CMK (cell line): ENCODE results near the gene HECTD1.
"Not testable (repeated sequence)": the region's sequence is repeated elsewhere in the genome, so short reads cannot be mapped to it uniquely, and the experiment has no call there.

ENCODE experiments used
- DNase-seq: peaks from one replicate; pipeline ENCODE4 v3.0.0-alpha.2; 2010; ENCODE audit warnings: low read depth

HECTD1 gene

DNA sequence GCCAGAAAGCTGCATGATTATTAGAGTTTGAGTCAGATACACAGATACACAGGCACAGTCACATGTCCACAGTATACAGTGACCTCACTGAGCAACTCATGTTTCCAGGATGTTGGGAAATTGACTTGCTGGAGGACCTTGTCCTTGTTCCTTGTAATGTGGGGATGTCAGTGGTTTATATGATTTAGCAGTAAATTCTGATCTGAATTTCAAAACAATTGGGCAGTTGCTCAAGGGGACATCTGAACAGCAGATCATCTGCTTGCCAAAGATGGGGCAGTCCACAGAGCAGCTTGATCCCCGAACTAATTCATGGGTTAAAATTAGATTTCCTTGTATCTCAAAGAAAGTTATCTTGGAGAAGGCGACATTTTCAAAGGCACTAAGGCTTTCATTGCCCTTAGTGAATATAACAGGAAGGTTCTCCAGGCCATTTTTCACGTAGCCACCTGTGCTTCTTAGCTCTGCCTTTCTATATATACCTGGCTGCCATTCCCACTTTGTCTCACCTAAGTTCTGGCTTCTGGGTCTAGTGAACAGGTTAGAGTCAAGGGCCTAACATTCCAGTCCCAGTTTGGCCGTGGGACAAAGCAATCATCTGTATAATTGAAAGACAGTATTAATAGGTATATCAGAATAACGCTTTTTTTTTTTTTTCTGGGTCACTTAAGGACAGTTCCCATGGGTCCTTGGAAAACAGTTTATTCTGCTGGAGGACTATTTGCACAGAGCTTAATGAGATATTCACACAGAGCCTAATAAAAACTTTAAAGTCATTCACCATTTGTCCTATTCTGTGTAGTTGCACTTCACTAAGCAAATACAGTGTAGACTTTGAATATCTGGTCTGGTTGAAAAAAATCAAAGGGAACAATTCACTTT lies 116.5 kb downstream of the HECTD1 start:
- DNase-seq: no peak

- DNase-seq: not testable (repeated sequence)
Measured at GRCh38 chr14:31086466-31086865, 121.1 kb downstream of the HECTD1 start.

DNA sequence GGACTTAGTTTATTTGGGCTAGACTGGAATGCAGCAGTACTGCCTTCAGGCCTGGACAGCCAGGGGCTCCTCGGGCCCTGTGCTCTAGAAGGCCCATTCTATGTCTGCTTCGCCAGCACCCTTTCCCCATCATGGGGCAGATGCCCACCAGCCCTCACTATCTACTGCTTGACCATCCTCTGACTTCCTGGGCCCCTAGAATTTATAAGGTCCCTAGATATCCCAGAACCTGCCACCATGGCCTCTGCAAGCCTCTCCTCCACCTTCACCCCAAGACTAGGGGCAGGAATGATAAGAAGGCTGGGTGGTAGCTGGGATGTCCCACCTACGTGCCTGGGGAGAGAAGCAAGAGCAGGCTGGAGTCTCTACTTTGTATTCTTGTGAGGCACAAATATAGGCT lies 122.6 kb downstream of the HECTD1 start:
- no peak for DNase-seq

- DNase-seq: no peak
Measured at GRCh38 chr14:31084385-31084784, 123.2 kb downstream of the HECTD1 start.

DNA sequence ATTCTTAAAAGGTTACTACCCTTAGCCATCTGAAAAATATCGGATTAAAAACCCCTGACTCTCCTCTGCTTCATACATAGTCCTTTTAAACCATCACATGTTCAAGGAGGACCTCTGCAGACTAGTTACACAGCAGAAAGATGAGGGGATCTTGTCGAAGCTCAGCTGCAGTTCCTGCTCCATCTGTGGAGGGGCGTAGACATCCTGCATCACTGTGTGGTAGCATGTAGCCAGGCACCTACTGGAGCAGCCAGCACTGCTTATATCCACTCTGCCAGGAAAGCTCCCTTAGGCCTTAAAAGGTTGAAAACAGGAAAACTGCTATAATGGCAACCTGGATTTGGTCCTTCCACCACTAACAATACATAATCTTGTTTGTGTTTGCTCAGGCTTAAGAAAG lies 123.8 kb downstream of the HECTD1 start:
- no peak for DNase-seq

- DNase-seq: no peak
Measured at GRCh38 chr14:31080484-31080883, 127.1 kb downstream of the HECTD1 start.

GRCh38 chr14:31080056-31080455 lies 127.5 kb downstream of the HECTD1 start:
- no peak for DNase-seq

DNA sequence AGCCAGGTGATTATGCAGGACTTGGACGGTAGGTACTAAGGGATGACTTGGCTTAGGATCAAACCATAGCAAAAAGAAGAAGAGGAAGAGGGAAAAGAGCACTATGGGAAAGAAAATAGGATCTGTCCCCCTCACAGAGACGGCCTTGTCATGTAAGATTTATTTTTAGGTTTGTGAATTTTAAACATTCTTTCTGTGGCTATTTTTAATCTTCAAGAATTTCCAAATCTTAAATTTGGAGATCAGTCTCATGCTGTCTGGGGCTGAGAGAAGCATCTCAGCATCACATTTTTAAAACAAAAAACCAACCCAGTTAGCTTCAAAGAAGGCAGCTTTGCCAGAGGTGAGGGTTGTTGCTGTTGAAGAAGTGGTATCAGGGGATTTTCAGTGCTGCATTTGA lies 128.8 kb downstream of the HECTD1 start:
- DNase-seq: no peak

- no peak for DNase-seq
Measured at GRCh38 chr14:31075144-31075543, 132.4 kb downstream of the HECTD1 start.

GRCh38 chr14:31071151-31071550 lies 136.4 kb downstream of the HECTD1 start:
- no peak for DNase-seq

GRCh38 chr14:31070431-31070830 lies 137.2 kb downstream of the HECTD1 start:
- no peak for DNase-seq

DNA sequence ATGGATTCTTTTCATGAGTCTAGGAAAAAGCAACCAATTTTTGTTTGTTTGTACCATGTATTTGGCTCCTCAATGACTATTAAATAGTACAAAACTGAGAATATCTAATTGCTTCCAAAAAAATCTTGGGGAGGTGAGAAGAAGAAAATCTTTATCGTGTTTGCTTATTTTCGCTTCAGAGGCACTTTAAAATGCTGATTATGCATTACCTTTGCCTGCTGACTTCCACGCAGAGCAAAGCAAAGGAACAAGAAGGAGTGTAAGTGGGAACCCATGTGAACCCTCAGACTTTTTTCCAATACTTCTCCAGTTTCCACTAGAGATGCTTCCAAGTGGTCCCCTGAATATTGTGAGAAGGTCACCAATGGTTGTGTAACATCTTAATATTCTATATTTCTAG lies 138.2 kb downstream of the HECTD1 start:
- DNase-seq: no peak

GRCh38 chr14:31068235-31068634 lies 139.4 kb downstream of the HECTD1 start:
- DNase-seq: no peak

DNA sequence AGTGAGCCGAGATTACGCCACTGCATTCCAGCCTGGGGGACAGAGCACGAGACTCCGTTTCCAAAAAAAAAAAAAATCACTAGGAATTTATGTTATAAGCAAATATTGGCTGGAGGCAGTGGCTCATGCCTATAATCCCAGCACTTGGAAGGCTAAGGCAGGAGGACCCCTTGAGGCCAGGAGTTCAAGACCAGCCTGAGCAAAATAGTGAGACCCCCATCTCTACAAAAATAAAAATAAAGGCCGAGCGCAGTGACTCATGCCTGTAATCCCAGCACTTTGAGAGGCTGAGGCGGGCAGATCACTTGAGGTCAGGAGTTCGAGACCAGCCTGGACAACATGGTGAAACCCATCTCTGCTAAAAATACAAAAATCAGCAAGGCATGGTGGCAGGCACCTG lies 144.7 kb downstream of the HECTD1 start:
- DNase-seq: not testable (repeated sequence)

- no peak for DNase-seq
Measured at GRCh38 chr14:31060253-31060875, 147.2 kb downstream of the HECTD1 start.

DNA sequence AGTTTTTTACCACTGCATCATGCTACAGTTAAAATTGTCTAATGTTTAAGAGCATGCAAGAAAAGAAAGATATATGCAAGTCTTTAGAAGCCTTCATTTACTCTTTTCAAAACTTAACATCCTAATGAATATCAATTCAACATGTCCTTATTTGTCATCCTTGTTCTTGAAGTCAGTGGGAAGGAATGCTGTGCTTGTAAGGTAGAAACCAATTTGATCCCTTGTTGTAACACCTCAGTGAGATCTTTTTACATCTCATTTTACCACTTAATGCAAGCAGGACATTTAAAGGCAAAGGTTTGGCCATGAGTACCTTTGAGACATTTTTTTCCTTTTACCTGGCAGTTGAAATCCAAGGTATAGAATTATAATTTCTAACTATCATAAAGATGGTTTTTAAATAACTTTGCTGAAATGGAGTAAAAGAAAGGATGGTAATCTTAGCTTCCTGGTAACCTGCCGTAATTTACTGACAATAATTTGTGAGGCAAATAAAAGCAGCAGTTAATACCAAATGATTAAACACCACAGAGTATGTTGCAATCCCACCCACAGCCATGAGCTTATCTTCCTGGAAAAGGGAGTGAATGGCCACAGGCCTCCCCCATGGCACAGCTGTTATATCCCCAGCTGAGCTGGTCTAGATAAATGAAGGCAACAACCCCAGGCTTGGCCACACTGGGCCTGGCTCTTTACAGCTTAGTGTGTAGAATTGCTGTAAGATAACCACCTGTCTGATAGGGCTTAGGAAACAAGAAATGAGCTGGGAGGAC lies 148.3 kb downstream of the HECTD1 start:
- peak; percentile 64 for DNase-seq

GRCh38 chr14:31057701-31058364 lies 149.8 kb downstream of the HECTD1 start:
- no peak for DNase-seq

GRCh38 chr14:31057035-31057434 lies 150.6 kb downstream of the HECTD1 start:
- DNase-seq: no peak

GRCh38 chr14:31052905-31053586 lies 154.5 kb downstream of the HECTD1 start:
- not testable (repeated sequence) for DNase-seq

DNA sequence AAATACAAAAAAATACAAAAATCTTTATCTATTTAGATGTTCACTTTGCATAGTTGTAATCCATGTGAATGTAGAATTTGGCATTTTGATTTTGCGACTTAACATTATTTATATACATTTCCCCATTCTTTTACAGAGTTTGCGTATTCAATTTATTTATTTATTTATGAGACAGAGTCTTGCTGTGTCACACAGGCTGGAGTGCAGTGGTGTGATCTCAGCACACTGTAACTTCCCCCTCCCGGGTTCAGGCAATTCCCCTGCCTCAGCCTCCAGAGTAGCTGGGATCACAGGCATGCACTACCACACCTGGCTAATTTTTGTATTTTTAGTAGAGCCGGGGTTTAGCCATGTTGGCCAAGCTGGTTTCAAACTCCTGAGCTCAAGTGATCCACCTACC lies 156.1 kb downstream of the HECTD1 start:
- no peak for DNase-seq

DNA sequence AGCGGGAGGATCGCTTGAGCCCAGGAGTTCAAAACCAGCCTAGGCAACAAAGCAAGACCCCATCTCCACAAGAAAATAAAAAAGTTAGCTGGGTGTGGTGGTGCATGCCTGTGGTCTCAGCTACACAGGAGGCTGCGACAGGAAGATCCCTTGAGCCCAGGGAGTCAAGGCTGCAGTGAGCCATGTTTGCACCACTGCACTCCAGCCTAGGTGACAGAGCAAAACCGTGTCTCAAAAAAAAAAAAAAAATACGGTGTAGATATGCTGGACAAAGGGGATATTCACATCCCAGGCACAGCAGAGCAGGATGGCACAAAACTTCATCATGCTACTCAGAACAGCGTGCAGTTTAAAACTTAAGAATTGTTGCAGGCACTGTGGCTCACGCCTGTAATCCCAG lies 156.6 kb downstream of the HECTD1 start:
- no peak for DNase-seq
